HCT116 (cell line): ENCODE results near the gene CHRNE. TPM values are rescaled to one million over a fixed set of nuclear protein-coding genes. Genes with fewer than 3 reads are reported as not detected.

Source experiments
- ATAC-seq: fragments of 200-7000 bp; cut with Tn5 transposase; 2 replicates; pipeline ENCODE4 v1.9.1; 2020; ENCODE audit warnings: mild to moderate bottlenecking, moderate library complexity
- BruUV-seq: library from RNA; stranded (reverse); fragments of 400-500 nt; replicated peaks from 2 replicates; lab custom pipeline; 2021; lab: Mats Ljungman, UMichigan
- CTCF ChIA-PET: fragments of 300-600 bp; sonication (Branson Sonifier 250); formaldehyde crosslinking; loops from one replicate; lab custom pipeline; 2021; ENCODE audit warnings: antibody characterized with exemption; lab: Charles Lee
- POLR2A ChIA-PET: fragments of 300-600, 350-600 bp; sonication (Branson Sonifier 250); formaldehyde crosslinking; loops from one replicate; lab custom pipeline; 2021; ENCODE audit warnings: antibody characterized with exemption; lab: Charles Lee
- RAD21 ChIA-PET, 2 experiments: fragments of 300-600 bp; sonication (Branson Sonifier 250); formaldehyde crosslinking; loops; one replicate each; lab custom pipeline; 2023; ENCODE audit warnings: low total read pairs in 2 of 2; ENCODE audit not compliant: uncharacterized antibody in 2 of 2, unreplicated experiment in 2 of 2, low non-redundant PET in 1 of 2; lab: Charles Lee
- DNase-seq: peaks from one replicate; pipeline ENCODE4 v3.0.0-alpha.2; 2010; ENCODE audit warnings: low read depth, low spot score
- H2AFZ ChIP-seq: fragments of 200-600 bp; shearing (Covaris generic), sonication (generic); 2 replicates; pipeline ENCODE4 v1.6.1; 2017; ENCODE audit warnings: low read depth, mixed run types, mixed read lengths, antibody characterized with exemption, low read length; ENCODE audit not compliant: poor library complexity, severe bottlenecking
- H3K27ac ChIP-seq: 2 replicates; pipeline ENCODE4 v1.5.1; 2012; ENCODE audit warnings: low read depth, low read length
- H3K27me3 ChIP-seq: fragments of 200-600 bp; sonication (generic); 2 replicates; pipeline ENCODE4 v1.6.1; 2016; ENCODE audit warnings: mixed run types, low read length, mixed read lengths; ENCODE audit not compliant: insufficient read depth
- H3K36me3 ChIP-seq, 2 experiments: fragments of 200-500 bp in 1 of 2; fragments of 200-600 bp in 1 of 2; sonication (Bioruptor generic) in 1 of 2; sonication (generic) in 1 of 2; 2 replicates each; pipeline versions ENCODE4 v1.5.1 to v1.6.1; 2014 to 2016; ENCODE audit warnings: low read length in 2 of 2, inconsistent platforms in 1 of 2, mixed read lengths in 1 of 2, mixed run types in 1 of 2; ENCODE audit not compliant: insufficient read depth in 2 of 2, control insufficient read depth in 1 of 2
- H3K4me1 ChIP-seq, 2 experiments: fragments of 200-600 bp in 1 of 2; sonication (generic) in 1 of 2; 2 replicates each; pipeline versions ENCODE4 v1.5.1 to v1.6.1; 2012 to 2017; ENCODE audit warnings: low read length in 2 of 2, inconsistent platforms in 1 of 2, mild to moderate bottlenecking in 1 of 2, mixed read lengths in 1 of 2, mixed run types in 1 of 2, moderate library complexity in 1 of 2; ENCODE audit not compliant: insufficient read depth in 2 of 2, control insufficient read depth in 1 of 2
- H3K4me2 ChIP-seq: fragments of 200-600 bp; sonication (generic); 2 replicates; pipeline ENCODE4 v1.6.1; 2017; ENCODE audit warnings: mixed run types, low read length, mixed read lengths
- H3K4me3 ChIP-seq, 2 experiments: fragments of 200-600 bp in 1 of 2; sonication (generic) in 1 of 2; replicated peaks in 1 of 2; 2 replicates each; pipeline ENCODE4 v1.5.1; 2011 to 2016; ENCODE audit warnings: low read length in 2 of 2, control low read depth in 1 of 2, low read depth in 1 of 2, mild to moderate bottlenecking in 1 of 2, mixed read lengths in 1 of 2, mixed run types in 1 of 2
- H3K79me2 ChIP-seq: fragments of 200-600 bp; sonication (generic); 2 replicates; pipeline ENCODE4 v1.6.1; 2017; ENCODE audit warnings: mild to moderate bottlenecking, mixed run types, low read length, moderate library complexity, mixed read lengths; ENCODE audit not compliant: insufficient read depth
- H3K9ac ChIP-seq: fragments of 200-600 bp; sonication (generic); 2 replicates; pipeline ENCODE4 v1.6.1; 2016; ENCODE audit warnings: low read length, mixed read lengths
- H3K9me2 ChIP-seq: fragments of 200-600 bp; sonication (generic), shearing (Covaris generic); 2 replicates; pipeline ENCODE4 v1.6.1; 2017; ENCODE audit warnings: mixed run types, mild to moderate bottlenecking, moderate library complexity; ENCODE audit not compliant: insufficient read depth
- H3K9me3 ChIP-seq, 2 experiments: fragments of 200-500 bp in 1 of 2; fragments of 200-600 bp in 1 of 2; sonication (Bioruptor generic) in 1 of 2; sonication (generic) in 1 of 2; 2 replicates each; pipeline ENCODE4 v1.6.1; 2014 to 2017; ENCODE audit warnings: low read length in 2 of 2, mixed read lengths in 2 of 2, inconsistent platforms in 1 of 2, low read depth in 1 of 2, mild to moderate bottlenecking in 1 of 2, mixed run types in 1 of 2, moderate library complexity in 1 of 2; ENCODE audit not compliant: control insufficient read depth in 1 of 2, insufficient read depth in 1 of 2
- H4K20me1 ChIP-seq: fragments of 200-600 bp; sonication (generic), shearing (Covaris generic); 2 replicates; pipeline ENCODE4 v1.6.1; 2017; ENCODE audit warnings: mixed run types, mild to moderate bottlenecking, moderate library complexity; ENCODE audit not compliant: insufficient read depth
- CEBPB ChIP-seq: IDR thresholded peaks from 2 replicates; pipeline ENCODE4 v1.6.1; 2012; ENCODE audit warnings: low read depth
- EGR1 ChIP-seq: IDR thresholded peaks from 2 replicates; pipeline ENCODE4 v1.6.1; 2012; ENCODE audit warnings: low read depth
- EZH2 ChIP-seq: fragments of 200-600 bp; sonication (generic); IDR thresholded peaks from 2 replicates; pipeline ENCODE4 v1.6.1; 2017; ENCODE audit warnings: antibody characterized with exemption, mixed run types
- POLR2AphosphoS5 ChIP-seq: IDR thresholded peaks from 2 replicates; pipeline ENCODE4 v1.6.1; 2011; ENCODE audit warnings: mild to moderate bottlenecking, low read depth, low read length, moderate library complexity
- SIN3A ChIP-seq: IDR thresholded peaks from 2 replicates; pipeline ENCODE4 v1.6.1; 2012; ENCODE audit warnings: low read depth
- intact Hi-C: fragments of 100-400 bp; cut with micrococcal nuclease; formaldehyde crosslinking; loops from 2 replicates; pipeline ENCODE4 v1.10.0; 2022
- total RNA-seq: library from RNA; stranded (reverse); gene quantifications from one replicate; pipeline ENCODE4 v1.2.1, GENCODE V29; 2021; ENCODE audit not compliant: unreplicated experiment
- TF ChIP-seq, protein P1 (sequence below): IDR thresholded peaks from 2 replicates; pipeline ENCODE4 v1.6.1; 2012

The CHRNE gene
- total RNA-seq, 1 experiment from 2014 or later: 0.30 TPM

DNA sequence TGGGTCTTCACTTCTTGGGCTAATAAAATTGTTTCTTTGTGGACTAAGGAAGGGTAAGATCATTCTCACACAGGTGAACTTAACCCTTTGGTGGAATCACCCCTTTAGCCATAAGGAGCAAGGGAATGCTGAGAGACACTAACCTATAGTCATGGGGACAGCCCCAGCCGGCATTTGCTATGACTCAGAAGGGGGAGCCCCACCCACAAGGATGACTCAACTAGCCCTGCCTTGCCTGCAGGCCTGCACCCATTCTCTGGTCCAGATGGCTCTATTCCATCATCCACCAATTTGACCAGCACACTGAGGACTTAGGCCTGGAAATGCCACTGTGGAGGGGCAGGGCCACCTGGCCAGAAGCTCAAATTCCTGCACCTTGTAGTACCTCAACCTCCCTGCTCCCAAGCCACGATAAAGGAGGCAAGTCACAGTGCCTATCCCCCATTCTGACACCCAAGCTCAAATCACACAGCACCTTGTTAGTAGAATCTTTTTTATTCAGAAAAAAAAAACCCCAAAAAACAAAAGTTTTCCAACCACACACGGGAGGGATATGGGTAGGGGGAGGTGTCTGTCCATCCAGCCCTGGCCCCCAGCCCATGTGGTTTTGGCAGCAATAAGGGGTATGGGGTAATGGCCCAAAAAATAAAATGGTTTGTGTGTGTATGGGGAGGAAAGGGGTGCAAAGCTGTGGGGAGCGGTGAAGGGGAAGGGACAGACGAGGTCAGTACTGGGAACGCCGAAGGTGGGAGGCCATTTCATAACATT, 42.5 kb upstream of the CHRNE start (continued):
- TF ChIP-seq, protein P1, sequence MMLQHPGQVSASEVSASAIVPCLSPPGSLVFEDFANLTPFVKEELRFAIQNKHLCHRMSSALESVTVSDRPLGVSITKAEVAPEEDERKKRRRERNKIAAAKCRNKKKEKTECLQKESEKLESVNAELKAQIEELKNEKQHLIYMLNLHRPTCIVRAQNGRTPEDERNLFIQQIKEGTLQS: no peak
- TF ChIP-seq EGR1 (no peak), POLR2AphosphoS5 (peak; percentile 63; the same call in 1 of the 2 replicates), EZH2 (no peak)

DNA sequence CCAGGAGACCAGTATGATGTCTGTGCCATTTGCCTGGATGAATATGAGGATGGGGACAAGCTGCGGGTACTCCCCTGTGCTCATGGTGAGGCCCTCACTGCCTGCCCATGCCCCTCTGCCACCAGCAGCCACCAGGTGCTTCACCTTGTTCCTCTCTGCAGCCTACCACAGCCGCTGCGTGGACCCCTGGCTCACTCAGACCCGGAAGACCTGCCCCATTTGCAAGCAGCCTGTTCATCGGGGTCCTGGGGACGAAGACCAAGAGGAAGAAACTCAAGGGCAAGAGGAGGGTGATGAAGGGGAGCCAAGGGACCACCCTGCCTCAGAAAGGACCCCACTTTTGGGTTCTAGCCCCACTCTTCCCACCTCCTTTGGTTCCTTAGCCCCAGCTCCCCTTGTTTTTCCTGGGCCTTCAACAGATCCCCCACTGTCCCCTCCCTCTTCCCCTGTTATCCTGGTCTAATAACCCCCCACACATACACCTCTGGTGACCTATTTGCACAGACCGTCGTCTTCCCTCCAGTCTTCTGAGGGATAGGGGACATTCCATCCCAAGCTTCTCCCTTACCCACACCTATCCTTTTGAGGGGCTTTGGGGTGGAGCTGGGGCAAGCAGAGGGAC, 41.8 kb upstream of the CHRNE start:
- no TSS peak for BruUV-seq
- no peak for ATAC-seq
- Histone ChIP-seq H3K4me1 (peaks cover 28 to 57% of the 10 kb centered on the region in 2 experiments), H3K79me2 (peaks cover 82% of the 10 kb centered on the region), H3K36me3 (peaks cover 9 to 25% of the 10 kb centered on the region in 2 experiments; a peak in 2 of 4 replicates), H3K27ac (peak overlapping the region; percentile 65), H4K20me1 (peaks cover 12% of the 10 kb centered on the region; the same call in 1 of the 2 replicates), H3K9me2 (no peaks in the 10 kb centered on the region)
- POLR2A ChIA-PET: interaction anchor here (0.5 to 4.7 kb wide), 3 partner anchors 20 to 261 kb away, joined by 3 to 45 read pairs (median 3); partner anchors contain the start of gene SPAG7
- CTCF ChIA-PET: no interaction called here
- TF ChIP-seq SIN3A (peak; percentile 21), CEBPB (no peak)
- TF ChIP-seq, all 23 proteins: peak for 1
- H3K4me3 ChIP-seq: peak overlapping the region; percentile 96 to 97; a peak in 3 of 4 replicates
- H2AFZ ChIP-seq: no peak overlapping the region
- intact Hi-C loops: loop anchor here (1.0 to 5.0 kb wide), 2 partner anchors 43 to 118 kb away; partner anchors contain the start of gene CAMTA2
- RAD21 ChIA-PET: no interaction called here
- H3K9ac ChIP-seq: peak overlapping the region; percentile 97
- no peaks in the 10 kb centered on the region for H3K9me3 ChIP-seq
- H3K27me3 ChIP-seq: no peaks in the 10 kb centered on the region
- no peak for DNase-seq
- H3K4me2 ChIP-seq: peak overlapping the region; percentile 100
